ENCODE data around the gene MICALL2.

MICALL2 gene

GRCh38 chr7:1401011-1401410 is 58.3 kb downstream of the MICALL2 start:
- Histone ChIP-seq H3K36me3 (ENCODE audit: control insufficient read depth in 2 of 2, insufficient read depth in 2 of 2, low read length in 2 of 2) (no peaks in the 10 kb centered on the region), H3K27ac (ENCODE audit: low read length) (no peak overlapping the region), H3K9me3 (ENCODE audit: control insufficient read depth in 2 of 2, low read length in 2 of 2) (peaks cover 11 to 14% of the 10 kb centered on the region in 2 donors), H3K4me1 (ENCODE audit: control insufficient read depth, insufficient read depth, low read length) (no peaks in the 10 kb centered on the region), H3K4me3 (ENCODE audit: low read length in 2 of 2) (no peak overlapping the region), H3K9ac (ENCODE audit: low read length in 2 of 2) (no peak overlapping the region), H3K27me3 (ENCODE audit: control insufficient read depth in 1 of 2, insufficient read depth in 2 of 2, low read length in 2 of 2) (peaks cover 32 to 39% of the 10 kb centered on the region in 2 donors)

GRCh38 chr7:1400371-1400770 is 58.9 kb downstream of the MICALL2 start:
- Histone ChIP-seq H3K4me3 (ENCODE audit: low read length in 2 of 2) (no peak overlapping the region), H3K27ac (ENCODE audit: low read length) (no peak overlapping the region), H3K4me1 (ENCODE audit: control insufficient read depth, insufficient read depth, low read length) (no peaks in the 10 kb centered on the region), H3K36me3 (ENCODE audit: control insufficient read depth in 2 of 2, insufficient read depth in 2 of 2, low read length in 2 of 2) (no peaks in the 10 kb centered on the region), H3K9ac (ENCODE audit: low read length in 2 of 2) (no peak overlapping the region), H3K27me3 (ENCODE audit: control insufficient read depth in 1 of 2, insufficient read depth in 2 of 2, low read length in 2 of 2) (peaks cover 28 to 36% of the 10 kb centered on the region in 2 donors), H3K9me3 (ENCODE audit: control insufficient read depth in 2 of 2, low read length in 2 of 2) (peaks cover 11 to 14% of the 10 kb centered on the region in 2 donors)

GRCh38 chr7:1397491-1398327 is 61.6 kb downstream of the MICALL2 start:
- H3K4me1 ChIP-seq (ENCODE audit: control insufficient read depth, insufficient read depth, low read length): no peaks in the 10 kb centered on the region
- peaks cover 10 to 27% of the 10 kb centered on the region in 2 donors for H3K9me3 ChIP-seq (ENCODE audit: control insufficient read depth in 2 of 2, low read length in 2 of 2)
- peaks cover 15 to 35% of the 10 kb centered on the region in 2 donors for H3K27me3 ChIP-seq (ENCODE audit: control insufficient read depth in 1 of 2, insufficient read depth in 2 of 2, low read length in 2 of 2)

GRCh38 chr7:1396195-1396594 is 63.1 kb downstream of the MICALL2 start:
- Histone ChIP-seq H3K27me3 (ENCODE audit: control insufficient read depth in 1 of 2, insufficient read depth in 2 of 2, low read length in 2 of 2) (peaks cover 10 to 27% of the 10 kb centered on the region in 2 donors), H3K9me3 (ENCODE audit: control insufficient read depth in 2 of 2, low read length in 2 of 2) (peaks cover 11 to 23% of the 10 kb centered on the region in 2 donors)

More at GRCh38 chr7:1397491-1398327, 61.6 kb downstream of the MICALL2 start:
- Histone ChIP-seq H3K4me3 (ENCODE audit: low read length in 2 of 2) (no peak overlapping the region), H3K27ac (ENCODE audit: low read length) (no peak overlapping the region), H3K36me3 (ENCODE audit: control insufficient read depth in 2 of 2, insufficient read depth in 2 of 2, low read length in 2 of 2) (no peaks in the 10 kb centered on the region), H3K9ac (ENCODE audit: low read length in 2 of 2) (no peak overlapping the region)

GRCh38 chr7:1395211-1396070 is 63.8 kb downstream of the MICALL2 start:
- no peaks in the 10 kb centered on the region for H3K4me1 ChIP-seq (ENCODE audit: control insufficient read depth, insufficient read depth, low read length)
- H3K27ac ChIP-seq (ENCODE audit: low read length): no peak overlapping the region
- H3K27me3 ChIP-seq (ENCODE audit: control insufficient read depth in 1 of 2, insufficient read depth in 2 of 2, low read length in 2 of 2): peaks cover 10 to 23% of the 10 kb centered on the region in 2 donors
- no peaks in the 10 kb centered on the region for H3K36me3 ChIP-seq (ENCODE audit: control insufficient read depth in 2 of 2, insufficient read depth in 2 of 2, low read length in 2 of 2)
- peaks cover 10 to 23% of the 10 kb centered on the region in 2 donors for H3K9me3 ChIP-seq (ENCODE audit: control insufficient read depth in 2 of 2, low read length in 2 of 2)
- no peak overlapping the region for H3K9ac ChIP-seq (ENCODE audit: low read length in 2 of 2)
- H3K4me3 ChIP-seq (ENCODE audit: low read length in 2 of 2): no peak overlapping the region

More at GRCh38 chr7:1396195-1396594, 63.1 kb downstream of the MICALL2 start:
- H3K4me1 ChIP-seq (ENCODE audit: control insufficient read depth, insufficient read depth, low read length): no peaks in the 10 kb centered on the region
- no peak overlapping the region for H3K4me3 ChIP-seq (ENCODE audit: low read length in 2 of 2)
- H3K27ac ChIP-seq (ENCODE audit: low read length): no peak overlapping the region
- H3K9ac ChIP-seq (ENCODE audit: low read length in 2 of 2): no peak overlapping the region
- H3K36me3 ChIP-seq (ENCODE audit: control insufficient read depth in 2 of 2, insufficient read depth in 2 of 2, low read length in 2 of 2): no peaks in the 10 kb centered on the region

GRCh38 chr7:1394371-1394770 is 64.9 kb downstream of the MICALL2 start:
- H3K27me3 ChIP-seq (ENCODE audit: control insufficient read depth in 1 of 2, insufficient read depth in 2 of 2, low read length in 2 of 2): peaks cover 10 to 23% of the 10 kb centered on the region in 2 donors
- no peak overlapping the region for H3K4me3 ChIP-seq (ENCODE audit: low read length in 2 of 2)
- no peaks in the 10 kb centered on the region for H3K4me1 ChIP-seq (ENCODE audit: control insufficient read depth, insufficient read depth, low read length)
- peaks cover 10 to 23% of the 10 kb centered on the region in 2 donors for H3K9me3 ChIP-seq (ENCODE audit: control insufficient read depth in 2 of 2, low read length in 2 of 2)
- H3K27ac ChIP-seq (ENCODE audit: low read length): no peak overlapping the region
- H3K9ac ChIP-seq (ENCODE audit: low read length in 2 of 2): no peak overlapping the region
- no peaks in the 10 kb centered on the region for H3K36me3 ChIP-seq (ENCODE audit: control insufficient read depth in 2 of 2, insufficient read depth in 2 of 2, low read length in 2 of 2)

- no peak overlapping the region for H3K27ac ChIP-seq (ENCODE audit: low read length)
- H3K4me3 ChIP-seq (ENCODE audit: low read length in 2 of 2): no peak overlapping the region
- H3K36me3 ChIP-seq (ENCODE audit: control insufficient read depth in 2 of 2, insufficient read depth in 2 of 2, low read length in 2 of 2): no peaks in the 10 kb centered on the region
- H3K27me3 ChIP-seq (ENCODE audit: control insufficient read depth in 1 of 2, insufficient read depth in 2 of 2, low read length in 2 of 2): peaks cover 10 to 26% of the 10 kb centered on the region in 2 donors
- H3K4me1 ChIP-seq (ENCODE audit: control insufficient read depth, insufficient read depth, low read length): no peaks in the 10 kb centered on the region
- peaks cover 10 to 23% of the 10 kb centered on the region in 2 donors for H3K9me3 ChIP-seq (ENCODE audit: control insufficient read depth in 2 of 2, low read length in 2 of 2)
- no peak overlapping the region for H3K9ac ChIP-seq (ENCODE audit: low read length in 2 of 2)
These were observed 65.8 kb downstream of the MICALL2 start for GRCh38 chr7:1393421-1393820.

- H3K27me3 ChIP-seq (ENCODE audit: control insufficient read depth in 1 of 2, insufficient read depth in 2 of 2, low read length in 2 of 2): peaks cover 7 to 25% of the 10 kb centered on the region in 2 donors
- H3K9me3 ChIP-seq (ENCODE audit: control insufficient read depth in 2 of 2, low read length in 2 of 2): peaks cover 7 to 23% of the 10 kb centered on the region in 2 donors
- no peak overlapping the region for H3K27ac ChIP-seq (ENCODE audit: low read length)
- no peak overlapping the region for H3K9ac ChIP-seq (ENCODE audit: low read length in 2 of 2)
- no peaks in the 10 kb centered on the region for H3K36me3 ChIP-seq (ENCODE audit: control insufficient read depth in 2 of 2, insufficient read depth in 2 of 2, low read length in 2 of 2)
- H3K4me3 ChIP-seq (ENCODE audit: low read length in 2 of 2): no peak overlapping the region
- H3K4me1 ChIP-seq (ENCODE audit: control insufficient read depth, insufficient read depth, low read length): no peaks in the 10 kb centered on the region
These were observed 66.7 kb downstream of the MICALL2 start for GRCh38 chr7:1392556-1392955.

- Histone ChIP-seq H3K9me3 (ENCODE audit: control insufficient read depth in 2 of 2, low read length in 2 of 2) (peaks cover 7 to 23% of the 10 kb centered on the region in 2 donors), H3K27me3 (ENCODE audit: control insufficient read depth in 1 of 2, insufficient read depth in 2 of 2, low read length in 2 of 2) (peaks cover 9 to 31% of the 10 kb centered on the region in 2 donors), H3K36me3 (ENCODE audit: control insufficient read depth in 2 of 2, insufficient read depth in 2 of 2, low read length in 2 of 2) (no peaks in the 10 kb centered on the region)
These were observed 67.8 kb downstream of the MICALL2 start for GRCh38 chr7:1391449-1391848.

GRCh38 chr7:1388703-1389335 is 70.5 kb downstream of the MICALL2 start:
- Histone ChIP-seq H3K9me3 (ENCODE audit: control insufficient read depth in 2 of 2, low read length in 2 of 2) (peaks cover 5 to 12% of the 10 kb centered on the region in 2 donors), H3K9ac (ENCODE audit: low read length in 2 of 2) (no peak overlapping the region), H3K27me3 (ENCODE audit: control insufficient read depth in 1 of 2, insufficient read depth in 2 of 2, low read length in 2 of 2) (peaks cover 10 to 27% of the 10 kb centered on the region in 2 donors), H3K27ac (ENCODE audit: low read length) (no peak overlapping the region), H3K36me3 (ENCODE audit: control insufficient read depth in 2 of 2, insufficient read depth in 2 of 2, low read length in 2 of 2) (no peaks in the 10 kb centered on the region), H3K4me3 (ENCODE audit: low read length in 2 of 2) (no peak overlapping the region), H3K4me1 (ENCODE audit: control insufficient read depth, insufficient read depth, low read length) (no peaks in the 10 kb centered on the region)

More at GRCh38 chr7:1391449-1391848, 67.8 kb downstream of the MICALL2 start:
- Histone ChIP-seq H3K4me1 (ENCODE audit: control insufficient read depth, insufficient read depth, low read length) (no peaks in the 10 kb centered on the region), H3K27ac (ENCODE audit: low read length) (no peak overlapping the region), H3K4me3 (ENCODE audit: low read length in 2 of 2) (no peak overlapping the region), H3K9ac (ENCODE audit: low read length in 2 of 2) (no peak overlapping the region)

Data from stomach smooth muscle (tissue), 2 donors.